K562 (cell line): ENCODE data around the gene CPT1B.

Experiments used
- ARID4B ChIP-seq: sonication (generic); formaldehyde crosslinking; IDR thresholded peaks from 2 replicates; pipeline ENCODE4 v1.8.0; 2022; ENCODE audit warnings: mild to moderate bottlenecking, missing genetic modification reagents
- CTCF ChIP-seq, 3 experiments: IDR thresholded peaks in 2 of 3; conservative IDR thresholded peaks in 1 of 3; 2 replicates each; pipeline ENCODE4 v1.5.1; 2011 to 2012; ENCODE audit warnings: low read length in 3 of 3, mild to moderate bottlenecking in 3 of 3, control low read depth in 2 of 3, improper control_type of control experiment in 1 of 3, inconsistent platforms in 1 of 3, low read depth in 1 of 3, mixed read lengths in 1 of 3, moderate library complexity in 1 of 3; ENCODE audit not compliant: insufficient read depth in 2 of 3
- ELF1 ChIP-seq: fragments of 200-800 bp; sonication (Bioruptor generic); IDR thresholded peaks from 2 replicates; pipeline ENCODE4 v1.6.1; 2016; ENCODE audit warnings: missing genetic modification characterization, missing compliant biosample characterization
- EZH2 ChIP-seq: IDR thresholded peaks from 2 replicates; pipeline ENCODE4 v1.6.1; 2012; ENCODE audit warnings: low read depth, mild to moderate bottlenecking, inconsistent platforms, low read length, borderline replicate concordance
- MAX ChIP-seq: sonication (generic); formaldehyde crosslinking; IDR thresholded peaks from 2 replicates; pipeline ENCODE4 v1.9.0; 2022; ENCODE audit warnings: mild to moderate bottlenecking, missing genetic modification reagents
- PHF8 ChIP-seq: fragments of 200-600 bp; sonication (generic); IDR thresholded peaks from 2 replicates; pipeline ENCODE4 v1.6.1; 2012; ENCODE audit warnings: mixed run types, mild to moderate bottlenecking, inconsistent platforms, low read length, moderate library complexity, borderline replicate concordance
- RNF2 ChIP-seq: sonication (generic); IDR thresholded peaks from 2 replicates; pipeline ENCODE4 v1.6.1; 2016
- SLC30A9 ChIP-seq: fragments of 250-450 bp; sonication (Bioruptor Pico); IDR thresholded peaks from 2 replicates; pipeline ENCODE4 v1.8.0; 2022; ENCODE audit warnings: mild to moderate bottlenecking, moderate library complexity
- TRIM28 ChIP-seq: fragments of 450-650 bp; IDR thresholded peaks from 2 replicates; pipeline ENCODE4 v1.6.1; 2017
- TF ChIP-seq, protein P1 (sequence below), 2 experiments: fragments of 450-650 bp; formaldehyde crosslinking in 1 of 2; IDR thresholded peaks; 2 replicates each; pipeline versions ENCODE4 v1.4.0 to v1.6.1; 2014 to 2020; ENCODE audit warnings: mild to moderate bottlenecking in 2 of 2, borderline replicate concordance in 1 of 2, low read depth in 1 of 2

DNA sequence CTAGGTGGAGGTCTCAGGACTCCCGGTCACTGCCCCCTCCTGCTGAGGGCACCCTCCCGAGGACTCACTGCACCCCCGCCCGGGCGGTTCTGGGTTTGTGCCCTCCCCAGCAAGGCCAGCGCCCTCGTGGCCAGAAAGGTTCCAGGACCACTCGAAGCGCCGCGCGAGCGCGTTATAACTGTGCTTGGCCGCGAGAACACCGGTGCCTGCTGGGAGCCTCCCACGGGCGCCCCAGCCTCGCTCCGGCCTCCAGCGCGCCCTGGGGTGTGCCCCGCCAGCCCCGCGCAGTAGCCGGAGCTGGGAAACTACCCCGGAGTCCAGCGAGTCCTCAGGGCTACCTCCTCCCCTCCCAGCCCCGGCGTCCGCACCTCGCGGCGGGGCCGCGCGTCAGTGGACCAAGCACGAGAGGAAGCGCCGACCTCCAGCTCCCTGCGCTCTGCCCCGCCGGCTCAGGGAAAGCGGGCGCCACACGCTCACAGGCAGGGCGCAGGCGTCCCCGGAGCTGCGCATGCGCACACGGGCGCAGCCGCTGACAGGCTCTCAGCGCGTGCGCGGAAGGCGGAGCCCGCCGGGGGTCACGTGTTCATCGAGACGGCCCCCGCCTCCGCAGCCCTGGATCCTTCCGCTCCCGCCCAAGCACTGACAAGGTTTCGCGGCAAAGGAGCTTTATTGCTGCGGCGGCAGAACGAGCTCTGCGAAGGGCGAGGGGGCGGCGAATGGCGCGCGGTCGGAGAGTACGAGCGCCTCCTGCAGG, 52.9 kb downstream of the CPT1B start, which contains the start of gene SCO2:
- TF ChIP-seq RNF2 (no peak), PHF8 (peak; percentile 74; the same call in 1 of the 2 replicates), MAX (CRISPR knock-in tag) (peak; percentile 85), ELF1 (tag) (no peak), EZH2 (no peak), CTCF (IDR thresholded peaks at IDR 0.05 in 2 of 3, conservative IDR thresholded peaks at IDR 0.05 in 1 of 3; ENCODE audit: insufficient read depth in 2 of 3, low read depth in 1 of 3, low read length in 3 of 3) (peak; percentile 45 to 60 (median 48); a peak in 5 of 6 replicates), TRIM28 (no peak), ARID4B (CRISPR knock-in tag) (no peak; the same call in 1 of the 2 replicates), SLC30A9 (CRISPR knock-in tag) (no peak)
- TF ChIP-seq, protein P1, sequence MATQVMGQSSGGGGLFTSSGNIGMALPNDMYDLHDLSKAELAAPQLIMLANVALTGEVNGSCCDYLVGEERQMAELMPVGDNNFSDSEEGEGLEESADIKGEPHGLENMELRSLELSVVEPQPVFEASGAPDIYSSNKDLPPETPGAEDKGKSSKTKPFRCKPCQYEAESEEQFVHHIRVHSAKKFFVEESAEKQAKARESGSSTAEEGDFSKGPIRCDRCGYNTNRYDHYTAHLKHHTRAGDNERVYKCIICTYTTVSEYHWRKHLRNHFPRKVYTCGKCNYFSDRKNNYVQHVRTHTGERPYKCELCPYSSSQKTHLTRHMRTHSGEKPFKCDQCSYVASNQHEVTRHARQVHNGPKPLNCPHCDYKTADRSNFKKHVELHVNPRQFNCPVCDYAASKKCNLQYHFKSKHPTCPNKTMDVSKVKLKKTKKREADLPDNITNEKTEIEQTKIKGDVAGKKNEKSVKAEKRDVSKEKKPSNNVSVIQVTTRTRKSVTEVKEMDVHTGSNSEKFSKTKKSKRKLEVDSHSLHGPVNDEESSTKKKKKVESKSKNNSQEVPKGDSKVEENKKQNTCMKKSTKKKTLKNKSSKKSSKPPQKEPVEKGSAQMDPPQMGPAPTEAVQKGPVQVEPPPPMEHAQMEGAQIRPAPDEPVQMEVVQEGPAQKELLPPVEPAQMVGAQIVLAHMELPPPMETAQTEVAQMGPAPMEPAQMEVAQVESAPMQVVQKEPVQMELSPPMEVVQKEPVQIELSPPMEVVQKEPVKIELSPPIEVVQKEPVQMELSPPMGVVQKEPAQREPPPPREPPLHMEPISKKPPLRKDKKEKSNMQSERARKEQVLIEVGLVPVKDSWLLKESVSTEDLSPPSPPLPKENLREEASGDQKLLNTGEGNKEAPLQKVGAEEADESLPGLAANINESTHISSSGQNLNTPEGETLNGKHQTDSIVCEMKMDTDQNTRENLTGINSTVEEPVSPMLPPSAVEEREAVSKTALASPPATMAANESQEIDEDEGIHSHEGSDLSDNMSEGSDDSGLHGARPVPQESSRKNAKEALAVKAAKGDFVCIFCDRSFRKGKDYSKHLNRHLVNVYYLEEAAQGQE (IDR thresholded peaks at IDR 0.05; ENCODE audit: borderline replicate concordance), result peak; percentile 86
- TF ChIP-seq, protein P1 (CRISPR knock-in tag; IDR thresholded peaks at IDR 0.05; ENCODE audit: low read depth), result no peak
